ENCODE measurements around the gene FZR1.

Gene FZR1

DNA sequence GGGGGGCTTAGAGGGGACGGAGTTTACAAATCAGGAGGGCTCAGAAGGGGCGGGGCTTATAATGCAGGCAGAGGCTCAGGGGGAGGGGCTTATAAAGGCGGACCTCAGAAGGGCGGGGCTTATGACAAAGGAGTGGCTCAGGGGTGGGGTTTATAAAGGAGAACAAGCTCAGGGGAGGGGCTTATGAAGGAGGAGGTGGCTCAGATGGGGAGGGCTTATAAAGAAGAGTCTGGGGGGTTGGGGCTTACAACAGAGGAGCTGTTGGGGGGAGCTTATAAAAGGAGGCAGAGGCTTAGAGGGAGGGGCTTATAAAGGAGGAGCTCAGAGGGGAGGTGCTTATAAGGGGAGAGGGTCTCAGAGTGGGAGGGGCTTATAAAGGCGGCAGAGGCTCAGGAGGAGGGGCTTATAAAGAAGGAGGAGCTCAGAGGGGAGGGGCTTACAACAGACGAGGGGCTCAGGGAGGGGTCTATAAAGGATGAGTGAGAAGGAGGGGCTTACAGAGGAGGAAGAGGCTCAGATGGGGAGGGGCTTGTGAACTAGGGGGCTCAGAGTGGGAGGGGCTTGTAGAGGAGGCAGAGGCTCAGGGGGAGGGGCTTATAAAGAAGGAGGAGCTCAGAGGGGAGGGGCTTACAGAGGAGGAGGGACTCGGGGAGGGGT is 26.8 kb upstream of the FZR1 start:
- TF ChIP-seq, protein P1, sequence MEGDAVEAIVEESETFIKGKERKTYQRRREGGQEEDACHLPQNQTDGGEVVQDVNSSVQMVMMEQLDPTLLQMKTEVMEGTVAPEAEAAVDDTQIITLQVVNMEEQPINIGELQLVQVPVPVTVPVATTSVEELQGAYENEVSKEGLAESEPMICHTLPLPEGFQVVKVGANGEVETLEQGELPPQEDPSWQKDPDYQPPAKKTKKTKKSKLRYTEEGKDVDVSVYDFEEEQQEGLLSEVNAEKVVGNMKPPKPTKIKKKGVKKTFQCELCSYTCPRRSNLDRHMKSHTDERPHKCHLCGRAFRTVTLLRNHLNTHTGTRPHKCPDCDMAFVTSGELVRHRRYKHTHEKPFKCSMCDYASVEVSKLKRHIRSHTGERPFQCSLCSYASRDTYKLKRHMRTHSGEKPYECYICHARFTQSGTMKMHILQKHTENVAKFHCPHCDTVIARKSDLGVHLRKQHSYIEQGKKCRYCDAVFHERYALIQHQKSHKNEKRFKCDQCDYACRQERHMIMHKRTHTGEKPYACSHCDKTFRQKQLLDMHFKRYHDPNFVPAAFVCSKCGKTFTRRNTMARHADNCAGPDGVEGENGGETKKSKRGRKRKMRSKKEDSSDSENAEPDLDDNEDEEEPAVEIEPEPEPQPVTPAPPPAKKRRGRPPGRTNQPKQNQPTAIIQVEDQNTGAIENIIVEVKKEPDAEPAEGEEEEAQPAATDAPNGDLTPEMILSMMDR (IDR thresholded peaks at IDR 0.05; ENCODE audit: control insufficient read depth, insufficient read depth, low read depth, low read length, missing control alignments): no peak
- no peak for DNase-seq (ENCODE audit: low read depth)
- no peak overlapping the region for H3K4me3 ChIP-seq (ENCODE audit: control insufficient read depth, low read depth, low read length)

- no peak overlapping the region for H3K4me3 ChIP-seq (ENCODE audit: control insufficient read depth, low read depth, low read length)
- DNase-seq (ENCODE audit: low read depth): no peak
- TF ChIP-seq, protein P1 (IDR thresholded peaks at IDR 0.05; ENCODE audit: control insufficient read depth, insufficient read depth, low read depth, low read length, missing control alignments): no peak
Observed at GRCh38 chr19:3479834-3480215, 26.3 kb upstream of the FZR1 start.

- TF ChIP-seq, protein P1 (IDR thresholded peaks at IDR 0.05; ENCODE audit: control insufficient read depth, insufficient read depth, low read depth, low read length, missing control alignments): no peak
- DNase-seq (ENCODE audit: low read depth): no peak
- H3K4me3 ChIP-seq (ENCODE audit: control insufficient read depth, low read depth, low read length): no peak within 1 kb of the TSS
Observed at GRCh38 chr19:3480383-3481091, 25.6 kb upstream of the FZR1 start, which contains the start of gene SMIM24. SMIM24 (minus strand) TSS chr19:3480525; CDS start chr19:3480463, 62 bp downstream.

- no peak overlapping the region for H3K4me3 ChIP-seq (ENCODE audit: control insufficient read depth, low read depth, low read length)
- DNase-seq (ENCODE audit: low read depth): no peak
- TF ChIP-seq, protein P1 (IDR thresholded peaks at IDR 0.05; ENCODE audit: control insufficient read depth, insufficient read depth, low read depth, low read length, missing control alignments): no peak
Observed at GRCh38 chr19:3481241-3482090, 24.6 kb upstream of the FZR1 start.

- TF ChIP-seq, protein P1 (IDR thresholded peaks at IDR 0.05; ENCODE audit: control insufficient read depth, insufficient read depth, low read depth, low read length, missing control alignments): no peak
- DNase-seq (ENCODE audit: low read depth): no peak
- H3K4me3 ChIP-seq (ENCODE audit: control insufficient read depth, low read depth, low read length): no peak overlapping the region
Observed at GRCh38 chr19:3482507-3483225, 23.4 kb upstream of the FZR1 start.

- no peak within 1 kb of the TSS for H3K4me3 ChIP-seq (ENCODE audit: control insufficient read depth, low read depth, low read length)
- TF ChIP-seq, protein P1 (IDR thresholded peaks at IDR 0.05; ENCODE audit: control insufficient read depth, insufficient read depth, low read depth, low read length, missing control alignments): no peak
- DNase-seq (ENCODE audit: low read depth): no peak
Observed at GRCh38 chr19:3483226-3483628, 22.9 kb upstream of the FZR1 start, which contains the start of gene SMIM44. SMIM44 (minus strand) TSS chr19:3483441; CDS start chr19:3483403, 38 bp downstream.

Measured in AG09309 (cell line).